ENCODE results near the gene PACRG.

Gene PACRG

GRCh38 chr6:163231356-163232014 lies 503.7 kb downstream of the PACRG start:
- H3K4me3 ChIP-seq (ENCODE audit: low read length), result no peak overlapping the region
- peak; percentile 33 for DNase-seq (ENCODE audit: low read depth)
- TF ChIP-seq, protein P1, sequence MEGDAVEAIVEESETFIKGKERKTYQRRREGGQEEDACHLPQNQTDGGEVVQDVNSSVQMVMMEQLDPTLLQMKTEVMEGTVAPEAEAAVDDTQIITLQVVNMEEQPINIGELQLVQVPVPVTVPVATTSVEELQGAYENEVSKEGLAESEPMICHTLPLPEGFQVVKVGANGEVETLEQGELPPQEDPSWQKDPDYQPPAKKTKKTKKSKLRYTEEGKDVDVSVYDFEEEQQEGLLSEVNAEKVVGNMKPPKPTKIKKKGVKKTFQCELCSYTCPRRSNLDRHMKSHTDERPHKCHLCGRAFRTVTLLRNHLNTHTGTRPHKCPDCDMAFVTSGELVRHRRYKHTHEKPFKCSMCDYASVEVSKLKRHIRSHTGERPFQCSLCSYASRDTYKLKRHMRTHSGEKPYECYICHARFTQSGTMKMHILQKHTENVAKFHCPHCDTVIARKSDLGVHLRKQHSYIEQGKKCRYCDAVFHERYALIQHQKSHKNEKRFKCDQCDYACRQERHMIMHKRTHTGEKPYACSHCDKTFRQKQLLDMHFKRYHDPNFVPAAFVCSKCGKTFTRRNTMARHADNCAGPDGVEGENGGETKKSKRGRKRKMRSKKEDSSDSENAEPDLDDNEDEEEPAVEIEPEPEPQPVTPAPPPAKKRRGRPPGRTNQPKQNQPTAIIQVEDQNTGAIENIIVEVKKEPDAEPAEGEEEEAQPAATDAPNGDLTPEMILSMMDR (IDR thresholded peaks at IDR 0.05; ENCODE audit: insufficient read depth, low read depth, low read length, missing control alignments), result no peak

DNA sequence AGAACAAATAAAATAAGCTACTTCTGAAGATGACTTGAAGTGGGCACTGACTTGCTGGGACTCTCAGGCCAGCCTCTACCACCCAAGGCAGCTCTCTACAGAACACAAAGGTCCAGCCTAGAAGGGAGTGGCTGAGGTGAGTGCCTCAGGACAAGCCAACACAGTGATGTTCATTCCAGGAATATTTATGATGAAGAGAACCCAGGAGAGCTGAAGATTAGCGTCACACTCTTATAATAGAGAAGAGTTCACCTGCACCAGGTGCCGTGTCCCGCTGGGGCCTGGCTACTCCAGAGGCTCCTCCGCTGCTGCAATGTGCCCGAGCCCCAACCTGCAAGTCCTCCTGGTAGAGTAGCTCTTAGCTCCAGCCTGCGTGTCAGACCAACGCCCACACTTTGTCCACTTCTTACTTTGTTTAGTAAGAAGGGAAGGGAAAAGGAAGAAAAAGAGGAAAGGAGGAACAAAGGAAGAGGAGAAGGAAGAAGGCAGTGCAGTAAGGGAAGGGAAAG lies 504.3 kb downstream of the PACRG start:
- no peak for DNase-seq (ENCODE audit: low read depth)
- TF ChIP-seq, protein P1 (IDR thresholded peaks at IDR 0.05; ENCODE audit: insufficient read depth, low read depth, low read length, missing control alignments), result no peak
- no peak overlapping the region for H3K4me3 ChIP-seq (ENCODE audit: low read length)

- TF ChIP-seq, protein P1 (IDR thresholded peaks at IDR 0.05; ENCODE audit: insufficient read depth, low read depth, low read length, missing control alignments), result no peak
- no peak overlapping the region for H3K4me3 ChIP-seq (ENCODE audit: low read length)
- no peak for DNase-seq (ENCODE audit: low read depth)
These were observed 504.9 kb downstream of the PACRG start for GRCh38 chr6:163232649-163233048.

GRCh38 chr6:163237110-163237509 lies 509.3 kb downstream of the PACRG start:
- no peak overlapping the region for H3K4me3 ChIP-seq (ENCODE audit: low read length)
- no peak for DNase-seq (ENCODE audit: low read depth)
- TF ChIP-seq, protein P1 (IDR thresholded peaks at IDR 0.05; ENCODE audit: insufficient read depth, low read depth, low read length, missing control alignments), result no peak

GRCh38 chr6:163239572-163240340 lies 512.0 kb downstream of the PACRG start:
- no peak overlapping the region for H3K4me3 ChIP-seq (ENCODE audit: low read length)
- TF ChIP-seq, protein P1 (IDR thresholded peaks at IDR 0.05; ENCODE audit: insufficient read depth, low read depth, low read length, missing control alignments), result no peak
- DNase-seq (ENCODE audit: low read depth), result no peak

GRCh38 chr6:163240556-163240955 lies 512.8 kb downstream of the PACRG start:
- DNase-seq (ENCODE audit: low read depth), result no peak
- TF ChIP-seq, protein P1 (IDR thresholded peaks at IDR 0.05; ENCODE audit: insufficient read depth, low read depth, low read length, missing control alignments), result no peak
- no peak overlapping the region for H3K4me3 ChIP-seq (ENCODE audit: low read length)
